Left lobe of liver (tissue), 2 donors: ENCODE results near the gene ARHGEF3. TPM values are rescaled to one million over a fixed set of nuclear protein-coding genes. Genes with fewer than 3 reads are reported as not detected.
"Not testable (repeated sequence)": the region's sequence is repeated elsewhere in the genome, so short reads cannot be mapped to it uniquely, and the experiment has no call there.

ENCODE experiments used
- ATAC-seq: fragments of 200-7000 bp; cut with Tn5 transposase; one replicate; pipeline ENCODE4 v1.9.1; 2020; ENCODE audit warnings: mild to moderate bottlenecking, moderate library complexity
- DNase-seq: peaks from one replicate; pipeline ENCODE4 v3.0.0-alpha.2; 2020; ENCODE audit warnings: low spot score
- total RNA-seq: library from RNA; stranded (reverse); gene quantifications from one replicate; pipeline ENCODE4 v1.2.1, GENCODE V29; 2021
- donor health status: DM: no; HTN: no; CAD: no; lungs with moderate emphysema.
- donor health status: DM: no; HTN: yes; CAD: no.

The ARHGEF3 gene
- total RNA-seq, 1 donor from 2014 or later, result 1.5 TPM

DNA sequence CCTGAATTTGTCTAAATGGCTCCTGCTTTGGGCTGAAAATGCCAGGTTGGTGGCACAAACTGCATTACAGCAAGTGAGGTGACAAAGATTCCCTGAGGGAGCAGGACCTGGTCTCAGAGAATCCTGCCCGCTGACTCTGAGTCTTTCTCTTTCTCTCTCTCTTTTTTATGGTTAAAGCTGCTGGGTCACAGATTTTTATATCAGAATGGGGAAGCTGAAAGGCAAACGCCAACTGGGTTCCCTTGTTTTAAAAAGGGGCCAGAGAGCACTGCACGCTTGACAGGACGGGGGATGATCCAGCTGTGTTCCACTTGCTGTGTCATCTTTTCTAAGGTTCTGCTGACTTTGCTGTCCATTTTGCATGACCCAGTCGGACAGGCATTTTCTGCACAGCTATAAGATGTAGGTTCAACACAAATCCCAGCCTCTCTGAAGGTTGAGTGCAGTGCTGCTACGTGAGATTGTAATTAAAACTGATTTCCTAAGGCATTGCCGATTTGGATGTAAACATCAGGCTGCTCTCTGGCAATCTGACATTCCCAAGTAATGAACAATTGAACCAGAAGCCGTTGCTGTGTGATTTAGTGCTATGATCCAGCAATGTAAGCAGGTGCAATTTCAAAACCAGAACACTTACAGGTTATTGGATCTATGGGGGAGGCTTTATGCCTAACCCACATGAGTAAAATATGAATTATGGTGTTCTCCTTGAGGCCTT, 25.8 kb downstream of the ARHGEF3 start:
- DNase-seq, result no peak
- peak; percentile 31 for ATAC-seq

DNA sequence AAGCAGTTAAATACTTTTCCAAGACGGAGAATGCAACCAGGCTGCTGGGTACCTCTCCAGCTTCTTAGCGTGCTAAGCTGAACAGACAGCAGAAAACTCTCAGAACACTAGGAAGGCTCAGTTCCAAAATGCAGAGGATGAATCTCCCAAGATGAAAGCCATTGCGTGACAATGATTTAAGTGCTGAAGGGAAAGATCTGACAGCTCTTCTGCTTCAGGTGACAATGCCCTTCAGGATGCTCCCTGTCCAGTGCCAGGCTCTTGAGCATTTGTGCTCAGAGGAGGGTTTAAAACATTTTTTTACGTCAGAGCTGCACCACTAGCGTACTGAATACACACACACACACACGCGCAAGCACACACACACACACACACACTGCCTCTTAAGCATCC, 26.3 kb downstream of the ARHGEF3 start:
- ATAC-seq (no peak), DNase-seq (no peak)

DNA sequence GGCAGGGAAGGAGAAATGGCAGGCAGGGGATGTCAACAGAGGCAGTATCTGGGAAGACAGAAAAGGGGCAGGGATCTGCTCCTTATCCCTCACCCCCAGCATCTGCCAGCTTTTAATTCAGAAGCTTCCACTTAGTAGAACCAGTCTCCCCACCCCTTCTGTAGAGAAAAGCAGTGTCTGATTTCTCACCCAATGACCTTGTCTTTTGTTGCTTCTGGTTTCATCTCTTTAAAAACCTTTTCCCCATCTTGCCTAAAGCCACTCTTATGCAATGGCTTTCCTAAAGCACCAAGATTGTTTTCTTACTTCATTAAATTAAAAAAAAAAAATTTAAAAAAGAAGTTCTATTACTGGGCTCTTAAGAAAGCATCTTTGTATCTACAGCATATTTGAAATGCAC, 27.8 kb downstream of the ARHGEF3 start:
- DNase-seq (no peak), ATAC-seq (no peak)

DNA sequence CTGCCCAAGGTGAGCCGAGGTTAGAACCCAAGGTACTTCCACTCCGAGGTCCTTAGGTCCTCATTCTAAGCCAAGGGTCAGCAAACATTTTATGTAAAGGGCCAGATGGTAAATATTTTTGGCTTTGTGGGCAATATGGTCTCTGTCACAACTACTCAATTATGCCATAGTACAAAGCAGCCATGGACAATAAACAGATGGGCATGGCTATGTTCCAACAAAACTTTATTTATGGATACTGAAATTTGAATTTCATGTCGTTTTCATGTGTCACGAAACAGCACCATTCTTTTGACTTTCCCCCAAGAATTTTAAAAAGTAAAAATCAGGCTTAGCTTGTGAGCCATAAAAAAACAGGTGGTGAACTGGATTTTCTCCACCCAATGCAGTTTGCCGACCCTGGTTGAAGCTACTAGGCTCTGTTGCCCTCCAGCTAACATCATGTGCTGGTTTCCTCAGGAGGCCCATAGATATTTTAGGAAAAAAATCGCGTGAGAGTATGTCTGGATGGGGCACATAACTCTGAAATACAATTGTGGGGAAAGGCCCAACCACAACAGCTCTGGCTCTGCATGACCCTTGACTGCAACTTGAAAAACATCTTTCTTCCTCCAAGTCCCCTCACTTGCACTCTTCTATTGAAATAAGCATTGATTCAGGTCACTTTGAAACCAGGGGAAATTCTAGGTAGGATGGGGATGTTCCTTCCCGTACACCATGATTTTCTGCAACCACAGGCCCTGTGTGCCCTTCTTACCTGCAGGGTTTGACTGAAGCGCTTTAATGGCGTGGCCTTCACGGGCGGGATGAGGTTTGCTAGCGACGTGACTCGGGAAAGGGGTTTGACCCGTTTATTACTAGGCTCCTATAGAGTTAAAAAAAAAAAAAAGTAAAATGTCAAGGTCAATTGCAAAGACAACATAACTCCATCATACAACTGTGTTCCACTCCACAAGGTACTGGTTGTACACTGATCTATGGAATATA, 28.5 kb downstream of the ARHGEF3 start:
- ATAC-seq (no peak), DNase-seq (no peak)

DNA sequence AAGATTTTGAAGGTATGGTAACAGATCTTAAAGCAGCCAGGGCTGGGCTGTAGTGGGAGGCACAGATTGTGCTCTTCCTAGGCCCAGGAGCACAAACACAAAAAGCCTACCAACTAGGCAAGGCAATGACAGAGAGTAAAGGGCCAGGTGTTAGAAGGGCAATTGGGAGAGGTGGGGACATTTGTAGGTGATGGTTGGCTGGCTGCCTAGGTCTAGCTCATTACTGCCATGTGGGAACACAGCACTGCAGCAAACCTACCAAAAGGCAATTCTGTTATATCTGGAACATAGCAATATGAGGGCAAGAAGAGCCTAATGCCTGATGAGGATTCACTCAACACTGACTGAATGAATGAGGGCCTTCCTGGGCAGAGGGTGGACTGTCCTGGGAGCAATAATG, 30.4 kb downstream of the ARHGEF3 start:
- DNase-seq (no peak), ATAC-seq (no peak)

DNA sequence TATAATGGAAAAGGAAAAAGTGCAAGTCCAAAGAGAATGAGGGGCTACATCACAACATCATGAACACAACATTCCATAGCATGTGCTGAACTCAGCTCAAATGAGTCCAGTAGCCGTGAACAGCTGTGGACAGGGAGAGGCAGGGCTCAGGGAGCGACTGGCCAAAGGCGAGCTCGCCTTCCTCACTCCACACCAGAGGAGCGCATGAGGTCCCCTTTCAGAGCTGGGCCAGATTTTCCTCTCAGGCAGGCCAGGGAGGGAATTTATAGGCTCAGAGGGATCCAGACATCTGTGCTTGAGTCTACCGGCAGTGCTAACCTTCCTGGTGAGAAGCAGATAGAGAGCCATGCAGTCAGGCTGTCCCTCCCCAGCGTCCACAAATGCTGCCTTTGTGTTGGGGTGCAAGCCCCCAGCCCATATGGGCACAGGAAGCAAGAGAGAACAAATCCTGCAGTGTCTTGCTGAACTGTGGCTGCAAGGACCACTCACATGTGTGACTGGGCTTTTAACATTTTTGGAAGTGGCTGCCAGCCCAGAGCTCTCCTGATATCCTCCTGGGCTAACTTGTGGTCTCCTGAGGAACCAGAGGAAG, 32.5 kb downstream of the ARHGEF3 start:
- ATAC-seq (no peak), DNase-seq (no peak)

DNA sequence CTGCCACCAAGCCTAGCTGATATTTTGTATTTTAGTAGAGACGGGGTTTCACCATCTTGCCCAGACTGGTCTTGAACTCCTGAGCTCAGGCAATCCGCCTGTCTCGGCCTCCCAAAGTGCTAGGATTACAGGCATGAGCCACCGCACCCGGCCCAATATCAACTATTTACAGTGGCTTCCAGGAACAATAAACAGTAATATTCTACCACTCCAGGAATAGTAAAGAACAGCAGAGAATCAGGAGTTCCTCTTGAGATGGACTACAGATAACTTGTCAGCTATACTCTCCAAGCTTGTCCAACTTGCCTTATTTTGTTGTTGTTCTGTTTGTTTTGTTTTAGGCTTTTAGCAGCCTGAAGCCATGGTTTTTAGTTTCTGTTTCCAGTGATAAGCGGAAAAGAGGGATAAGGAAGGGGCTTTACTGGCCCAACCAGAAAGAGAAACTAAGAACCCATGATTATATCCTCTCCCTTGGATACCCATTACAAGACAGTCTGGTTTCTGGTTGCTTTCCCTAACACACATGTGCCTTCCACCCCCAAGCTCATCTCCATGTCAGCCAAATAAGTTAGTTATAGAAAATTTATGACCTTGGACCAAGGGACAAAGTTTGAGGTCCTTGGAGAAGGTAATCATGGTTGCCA, 36.7 kb downstream of the ARHGEF3 start:
- ATAC-seq, result no peak

DNA sequence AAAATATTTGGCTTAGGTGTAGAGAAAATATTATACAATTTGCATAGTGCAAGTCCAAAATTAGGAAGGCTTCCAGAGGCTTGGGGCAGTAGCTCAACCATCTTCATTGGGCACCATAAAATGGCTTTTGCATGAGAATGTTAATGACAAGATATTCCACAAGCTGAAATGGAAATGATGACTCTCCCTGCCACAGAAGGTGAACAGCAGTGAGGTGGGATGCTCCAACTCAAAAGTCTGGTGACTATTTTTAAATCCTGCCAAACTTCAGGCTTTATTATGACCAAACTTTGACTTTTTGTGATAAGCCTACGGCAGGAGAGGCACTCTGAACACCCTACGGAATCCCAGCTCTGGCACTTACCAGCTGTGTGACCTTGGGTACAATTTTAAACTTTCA, 37.6 kb downstream of the ARHGEF3 start:
- no peak for ATAC-seq
- DNase-seq, result no peak

More for the DNA sequence above, 36.7 kb downstream of the ARHGEF3 start:
- DNase-seq, result no peak

DNA sequence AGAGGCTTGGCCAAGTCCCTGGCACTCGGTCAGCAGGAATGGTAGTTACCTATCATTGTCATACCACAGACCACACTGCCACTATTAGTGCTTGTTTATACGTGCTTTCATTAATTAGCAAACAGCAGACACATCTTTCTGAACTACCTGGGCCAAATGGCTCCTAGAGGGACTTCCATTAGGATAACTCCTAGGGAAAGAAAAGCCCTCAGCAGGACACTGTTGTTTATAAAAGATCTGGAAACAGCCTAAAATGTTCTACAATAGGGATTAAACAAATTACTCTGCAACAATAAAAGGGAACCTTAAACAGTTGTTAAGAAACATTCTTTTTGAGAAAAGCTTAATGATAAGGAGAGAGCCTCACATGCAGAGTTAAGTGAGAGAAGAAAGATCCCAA, 38.5 kb downstream of the ARHGEF3 start:
- ATAC-seq, result no peak
- no peak for DNase-seq

DNA sequence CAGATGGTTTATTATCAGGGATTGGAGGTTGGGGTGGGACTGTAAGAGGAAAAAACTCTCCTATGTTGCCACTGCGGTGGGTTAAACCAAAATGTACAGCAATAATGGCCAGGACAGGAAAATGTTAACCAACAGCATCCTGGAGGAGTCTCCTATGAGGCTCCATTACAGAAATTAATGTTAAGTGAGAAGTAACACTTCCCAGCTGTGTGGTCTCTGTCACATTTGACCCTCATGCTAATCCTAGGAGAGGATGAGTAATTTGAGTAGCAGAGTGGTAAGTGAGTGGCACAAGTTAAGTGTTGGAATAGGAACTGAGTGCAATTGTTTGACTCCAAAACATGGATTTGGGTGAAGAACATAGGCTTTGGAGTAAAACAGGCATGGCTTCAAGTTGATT, 39.0 kb downstream of the ARHGEF3 start:
- DNase-seq (no peak), ATAC-seq (no peak)

DNA sequence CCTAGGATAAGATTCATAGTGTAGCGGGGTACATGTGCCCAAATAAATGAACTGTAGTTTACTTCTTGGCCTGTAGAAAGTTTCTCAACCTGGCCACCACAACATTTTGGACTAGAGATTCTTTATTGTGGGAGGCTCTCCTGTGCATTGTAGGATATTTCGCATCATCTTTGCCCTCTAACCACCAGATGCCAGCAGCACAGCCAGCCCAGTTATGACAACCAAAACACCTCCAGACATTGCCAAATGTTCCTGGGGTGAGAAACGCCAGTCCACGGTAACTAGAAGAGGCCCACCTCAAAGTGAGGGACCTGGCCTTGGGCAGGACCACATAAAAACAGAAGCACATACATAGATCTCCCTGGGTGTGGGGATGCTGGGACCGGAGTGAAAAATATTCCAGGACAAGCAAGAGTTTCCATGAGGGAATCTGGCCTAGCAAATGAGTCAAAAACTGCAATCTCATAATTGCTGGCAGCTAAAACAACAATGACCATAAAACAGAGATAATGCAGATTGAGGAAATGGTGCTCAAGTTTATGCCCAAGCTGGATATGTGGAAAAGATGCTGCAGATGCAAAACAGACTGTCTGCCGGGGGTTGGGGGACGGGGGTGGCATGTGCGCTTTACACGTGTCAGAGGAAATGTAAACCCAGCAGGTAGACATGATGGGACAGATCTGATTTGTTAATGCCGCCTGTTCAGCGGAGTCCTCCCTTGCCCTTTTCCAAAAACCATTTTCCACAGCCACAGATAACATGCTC, 39.7 kb downstream of the ARHGEF3 start:
- no peak for DNase-seq
- ATAC-seq, result no peak

DNA sequence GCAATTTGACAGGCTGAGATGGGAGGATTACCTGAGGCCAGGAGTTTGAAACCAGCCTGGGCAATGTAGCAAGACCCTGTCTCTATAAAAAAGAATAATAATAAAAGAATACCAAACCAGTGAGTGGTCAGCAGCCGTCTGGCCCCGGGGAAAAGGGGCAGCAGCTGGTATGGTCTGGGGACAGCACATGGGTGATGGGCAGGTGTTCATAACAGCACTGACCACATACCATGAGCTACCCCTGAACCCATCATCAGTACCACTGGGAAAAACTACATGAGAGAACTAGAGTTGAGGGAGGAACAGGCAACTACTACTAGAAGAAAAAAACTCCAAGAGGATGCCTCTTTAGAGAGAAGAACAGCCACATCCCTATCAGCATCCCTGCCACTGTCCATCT, 40.7 kb downstream of the ARHGEF3 start:
- no peak for ATAC-seq
- DNase-seq, result no peak

DNA sequence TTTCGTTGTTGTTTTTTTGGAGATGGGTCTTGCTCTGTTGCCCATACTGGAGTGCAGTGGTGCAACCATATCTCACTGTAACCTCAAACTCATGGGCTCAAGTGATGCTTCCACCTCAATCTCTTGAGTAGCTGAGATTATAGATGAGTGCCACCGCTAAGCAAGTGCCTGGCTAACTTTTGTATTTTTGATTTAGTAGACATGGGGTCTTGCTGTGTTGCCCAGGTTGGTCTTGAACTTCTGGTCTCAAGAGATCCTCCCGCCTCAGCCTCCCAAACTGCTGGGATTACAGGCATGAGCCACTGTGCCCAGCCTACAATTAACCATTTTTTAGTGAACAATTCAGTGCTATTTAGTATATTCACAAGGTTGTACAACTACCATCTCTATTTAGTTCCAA, 42.2 kb downstream of the ARHGEF3 start:
- DNase-seq (no peak), ATAC-seq (no peak)

DNA sequence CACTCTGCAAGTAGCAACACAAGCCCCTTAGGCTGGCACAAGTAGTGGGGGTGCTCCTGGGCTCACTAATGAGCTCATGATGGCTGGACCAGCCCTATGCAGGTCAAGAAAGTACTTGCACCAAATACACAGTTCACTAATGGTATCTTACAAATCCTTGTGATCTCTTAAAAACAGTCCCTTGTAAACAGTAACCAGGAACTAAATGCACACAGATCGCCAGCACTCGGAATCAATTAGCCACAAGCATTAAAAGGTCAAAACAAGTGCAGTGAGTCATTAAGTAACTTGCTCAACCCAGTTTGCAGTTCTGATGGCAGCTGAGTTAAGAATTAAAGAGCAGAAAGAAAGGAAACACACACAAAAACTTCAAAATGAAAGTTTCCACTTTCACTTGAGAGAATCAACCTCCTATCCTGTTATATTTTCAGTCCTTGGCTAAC, 43.2 kb downstream of the ARHGEF3 start:
- peak; percentile 49 for ATAC-seq
- DNase-seq, result no peak

DNA sequence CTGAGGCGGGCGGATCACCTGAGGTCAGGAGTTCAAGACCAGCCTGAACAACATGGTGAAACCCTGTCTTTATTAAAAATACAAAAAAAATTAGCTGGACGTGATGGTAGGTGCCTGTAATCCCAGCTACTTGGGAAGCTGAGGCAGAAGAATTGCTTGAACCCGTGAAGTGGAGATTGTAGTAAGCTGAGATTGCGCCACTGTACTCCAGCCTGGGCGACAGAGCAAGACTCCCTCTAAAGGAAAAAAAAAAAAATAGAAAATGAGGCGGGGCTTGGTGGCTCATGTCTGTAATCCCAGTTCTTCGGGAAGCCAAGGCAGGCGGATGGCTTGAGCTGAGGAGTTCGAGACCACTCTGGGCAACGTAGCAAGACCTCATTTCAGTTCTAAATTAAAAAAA, 43.7 kb downstream of the ARHGEF3 start:
- ATAC-seq, DNase-seq: not testable (repeated sequence)

DNA sequence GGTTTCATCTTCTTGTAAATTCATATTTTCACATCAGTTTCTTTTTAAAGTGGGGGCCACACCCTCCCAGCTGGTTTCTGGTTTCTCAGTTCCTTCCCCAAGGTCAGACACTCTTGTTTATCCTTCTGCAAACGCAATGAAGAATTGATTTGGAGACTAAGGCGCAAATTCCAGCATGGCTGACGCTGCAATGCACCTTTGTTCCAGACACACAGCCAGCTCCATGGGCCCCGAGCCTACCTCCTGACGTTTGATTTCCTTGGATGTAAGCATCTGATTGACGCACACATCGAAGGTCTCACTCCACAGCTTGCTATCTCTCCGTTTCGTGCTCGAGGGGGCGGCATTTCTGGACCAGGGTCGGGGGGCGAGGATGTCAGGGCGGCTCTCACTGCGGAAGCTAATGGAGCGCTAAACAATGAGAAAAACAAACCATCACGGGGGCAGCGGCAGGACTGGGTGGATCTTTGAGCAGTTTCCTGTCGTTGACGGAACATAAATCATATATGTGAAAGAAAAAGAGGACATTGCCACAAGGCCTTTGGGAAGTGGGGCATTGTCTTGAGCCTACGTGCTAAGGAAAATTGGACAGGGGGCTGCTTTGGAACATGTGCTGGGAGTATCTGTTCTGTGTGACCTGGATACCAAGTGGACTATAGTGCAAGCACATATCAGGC, 46.9 kb downstream of the ARHGEF3 start:
- ATAC-seq (peak; percentile 43), DNase-seq (no peak)

DNA sequence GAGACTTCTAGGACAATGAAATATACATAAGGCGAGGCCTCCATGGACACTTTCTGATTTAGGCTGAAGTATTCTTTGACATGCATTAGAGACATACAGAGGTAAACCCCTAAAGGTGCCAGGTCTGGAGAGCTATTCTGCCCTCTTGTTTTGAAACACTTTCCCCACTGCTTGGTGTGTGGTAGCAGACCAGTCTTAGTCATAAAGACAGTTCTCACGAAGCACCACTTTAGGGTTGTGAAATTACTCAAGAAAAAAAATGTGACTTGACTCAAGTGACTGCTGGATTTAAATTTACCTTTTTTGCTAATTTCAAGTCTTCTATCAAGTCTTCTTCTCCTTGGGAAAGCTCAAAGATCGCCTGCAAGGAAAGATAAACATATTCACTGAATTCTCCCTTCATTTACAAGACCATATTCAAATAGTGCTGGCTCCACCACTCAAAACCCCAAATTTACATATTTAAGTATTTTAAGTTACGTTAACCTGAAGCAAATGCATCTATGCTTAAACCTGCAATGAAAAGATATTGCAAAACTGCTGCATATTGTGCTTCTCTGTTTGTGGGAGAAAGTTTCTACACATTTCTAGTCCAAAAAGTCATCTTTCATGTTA, 48.4 kb downstream of the ARHGEF3 start:
- ATAC-seq, result no peak

DNA sequence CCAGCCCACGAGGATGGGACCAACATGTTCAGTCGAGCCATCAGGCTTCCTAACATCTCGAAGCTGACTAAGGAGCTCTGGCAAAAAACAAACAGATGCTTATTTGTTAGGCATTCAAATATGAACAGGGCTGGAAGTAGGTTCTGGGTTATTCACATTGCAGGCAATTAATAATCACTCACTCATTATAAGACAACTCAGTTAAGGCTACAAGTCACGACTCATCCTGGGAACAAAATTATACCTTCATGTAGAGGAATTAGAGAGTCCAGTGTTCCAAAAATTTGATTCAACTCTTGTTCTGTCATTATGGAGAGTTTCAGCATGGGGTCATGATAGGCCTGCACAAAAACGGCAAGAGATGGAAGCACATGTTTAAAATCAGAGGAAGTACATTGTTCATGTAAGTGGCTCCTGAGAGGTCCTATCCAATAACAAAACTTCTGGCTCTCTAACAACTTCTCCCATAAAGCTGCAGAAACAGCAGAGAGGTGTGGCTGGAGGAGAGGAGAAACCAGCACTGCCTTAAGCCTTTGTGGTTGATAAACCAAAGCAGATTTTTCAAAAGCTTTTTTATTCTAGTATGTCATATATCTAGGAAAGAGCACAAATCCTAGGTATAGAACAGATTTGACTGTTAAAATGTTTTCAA, 50.6 kb downstream of the ARHGEF3 start:
- DNase-seq, result no peak
- ATAC-seq, result no peak

More for the DNA sequence above, 48.4 kb downstream of the ARHGEF3 start:
- DNase-seq, result no peak
